HEK293T (cell line): Measurements from ENCODE around the gene BUD13.

ENCODE experiments used
- ARNT ChIP-seq: fragments of 450-650 bp; IDR thresholded peaks from 2 replicates; pipeline ENCODE4 v1.6.1; 2017; ENCODE audit warnings: mild to moderate bottlenecking
- ELF4 ChIP-seq: fragments of 450-650 bp; IDR thresholded peaks from 2 replicates; pipeline ENCODE4 v1.6.1; 2017; ENCODE audit warnings: antibody characterized with exemption
- FOXK2 ChIP-seq: fragments of 450-650 bp; IDR thresholded peaks from 2 replicates; pipeline ENCODE4 v1.6.1; 2016; ENCODE audit warnings: mild to moderate bottlenecking
- FOXM1 ChIP-seq: fragments of 450-650 bp; IDR thresholded peaks from 2 replicates; pipeline ENCODE4 v1.6.1; 2017; ENCODE audit warnings: mild to moderate bottlenecking, borderline replicate concordance
- SP1 ChIP-seq: fragments of 450-650 bp; IDR thresholded peaks from 2 replicates; pipeline ENCODE4 v1.6.1; 2017
- SUZ12 ChIP-seq: fragments of 450-650 bp; IDR thresholded peaks from 2 replicates; pipeline ENCODE4 v1.6.1; 2016; ENCODE audit warnings: mild to moderate bottlenecking

DNA sequence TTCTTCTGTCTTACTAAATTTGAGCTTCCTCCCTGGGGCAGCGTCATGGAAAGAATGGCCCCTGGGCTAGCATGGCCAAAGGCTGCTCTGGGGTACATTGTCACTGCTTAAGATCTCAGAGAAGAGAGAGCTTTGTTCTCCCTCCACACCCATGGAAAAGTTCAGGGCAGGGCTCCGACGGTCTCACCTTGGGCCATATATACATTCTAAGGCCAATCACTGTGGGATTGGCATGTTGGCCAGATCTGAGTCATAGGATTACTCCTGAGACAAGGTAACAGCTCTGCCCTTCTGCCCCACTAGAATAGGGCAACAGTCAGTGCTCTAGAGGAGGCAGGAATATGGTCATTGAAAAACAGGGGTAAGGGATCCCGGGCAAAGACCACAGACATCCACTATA, 56.2 kb downstream of the BUD13 start:
- TF ChIP-seq SP1 = no peak
- TF ChIP-seq ELF4 = no peak
- TF ChIP-seq FOXK2 = no peak
- TF ChIP-seq SUZ12 = no peak
- no peak for TF ChIP-seq ARNT
- TF ChIP-seq FOXM1 = no peak
